K562 (cell line): ENCODE measurements around the gene ABCA4. TPM values are rescaled to one million over a fixed set of nuclear protein-coding genes. Genes with fewer than 3 reads are reported as not detected.

Experiments used
- ATAC-seq: fragments of 200-7000 bp; cut with Tn5 transposase; 3 replicates; pipeline ENCODE4 v1.9.1; 2020; ENCODE audit warnings: moderate library complexity
- BruUV-seq: library from RNA; stranded (reverse); fragments of 400-500 nt; replicated peaks from 2 replicates; lab custom pipeline; 2021; lab: Mats Ljungman, UMichigan
- CTCF ChIA-PET: fragments of 300-600 bp; formaldehyde crosslinking; extraction: SDS; loops from one replicate; lab custom pipeline; 2021; ENCODE audit warnings: low intra/inter-chr PET ratio; lab: Yijun Ruan, JAX
- POLR2A ChIA-PET: fragments of 300-600, 350-650 bp; sonication (Branson Sonifier 250); formaldehyde crosslinking; extraction: SDS; loops from one replicate; lab custom pipeline; 2021; ENCODE audit warnings: antibody characterized with exemption, inconsistent platforms; lab: Yijun Ruan, JAX
- DNase-seq, 4 experiments: peaks; one replicate each; pipeline versions ENCODE4 v3.0.0 to v3.0.0-alpha.2; 2011 to 2018; ENCODE audit warnings: low spot score in 3 of 4, mixed read lengths in 3 of 4; ENCODE audit errors: extremely low read depth in 1 of 4
- FAIRE-seq: peaks from 2 replicates; lab custom pipeline; 2011; peaks lifted over from hg19 to GRCh38; lab: Jason Lieb, UNC
- H2AFZ ChIP-seq: 2 replicates; pipeline ENCODE4 v1.6.0; 2011; ENCODE audit warnings: low read depth, low read length, control low read depth, inconsistent platforms
- H3K27ac ChIP-seq: fragments of 200-600 bp; 3 replicates; pipeline ENCODE4 v1.8.0; 2011; ENCODE audit warnings: low read depth, mild to moderate bottlenecking, control low read depth, inconsistent platforms, low read length, moderate library complexity, mixed read lengths; ENCODE audit errors: extremely low read depth
- H3K27me3 ChIP-seq, 2 experiments: fragments of 300-600 bp in 1 of 2; 2 replicates in 1 of 2; 3 replicates in 1 of 2; pipeline versions ENCODE4 v1.6.0 to v1.8.0; 2011; ENCODE audit warnings: inconsistent platforms in 2 of 2, low read length in 2 of 2, mild to moderate bottlenecking in 1 of 2, mixed read lengths in 1 of 2, moderate library complexity in 1 of 2; ENCODE audit not compliant: control insufficient read depth in 2 of 2, insufficient read depth in 2 of 2
- H3K36me3 ChIP-seq: fragments of 300-600 bp; 3 replicates; pipeline ENCODE4 v1.8.0; 2011; ENCODE audit warnings: mild to moderate bottlenecking, low read length, inconsistent platforms; ENCODE audit not compliant: control insufficient read depth, insufficient read depth
- H3K4me1 ChIP-seq, 2 experiments: fragments of 200-600 bp in 1 of 2; replicated peaks in 1 of 2; 2 replicates in 1 of 2; 3 replicates in 1 of 2; pipeline versions ENCODE4 v1.5.1 to v1.8.0; 2011; ENCODE audit warnings: inconsistent platforms in 2 of 2, low read length in 2 of 2, mild to moderate bottlenecking in 1 of 2, mixed read lengths in 1 of 2, moderate library complexity in 1 of 2; ENCODE audit not compliant: control insufficient read depth in 2 of 2, insufficient read depth in 2 of 2
- H3K4me2 ChIP-seq: 2 replicates; pipeline ENCODE4 v1.6.1; 2011; ENCODE audit warnings: low read length, control low read depth, inconsistent platforms, mixed read lengths; ENCODE audit not compliant: insufficient read depth
- H3K4me3 ChIP-seq: fragments of 200-600 bp; sonication (generic), shearing (Covaris generic); 2 replicates; pipeline ENCODE4 v1.5.1; 2016; ENCODE audit warnings: control low read depth, inconsistent platforms
- H3K79me2 ChIP-seq: fragments of 200-600 bp; 3 replicates; pipeline ENCODE4 v1.8.0; 2011; ENCODE audit warnings: low read length, inconsistent platforms; ENCODE audit not compliant: control insufficient read depth, insufficient read depth
- H3K9ac ChIP-seq, 2 experiments: 2 replicates each; pipeline versions ENCODE4 v1.6.0 to v1.6.1; 2011; ENCODE audit warnings: low read depth in 2 of 2, low read length in 2 of 2, control low read depth in 1 of 2, inconsistent platforms in 1 of 2, mild to moderate bottlenecking in 1 of 2, mixed read lengths in 1 of 2; ENCODE audit not compliant: insufficient read depth in 1 of 2
- H3K9me1 ChIP-seq: one replicate; pipeline ENCODE4 v1.6.0; 2011; ENCODE audit warnings: inconsistent platforms, mild to moderate bottlenecking, low read length, moderate library complexity; ENCODE audit not compliant: control insufficient read depth, insufficient read depth
- H3K9me3 ChIP-seq: replicated peaks from 2 replicates; pipeline ENCODE4 v1.5.1; 2011; ENCODE audit warnings: low read depth, low read length, inconsistent platforms; ENCODE audit not compliant: control insufficient read depth, insufficient read depth
- H4K20me1 ChIP-seq: replicated peaks from 2 replicates; pipeline ENCODE4 v1.6.1; 2011; ENCODE audit warnings: low read length, inconsistent platforms, mixed read lengths; ENCODE audit not compliant: control insufficient read depth, insufficient read depth
- FOSL1 ChIP-seq: fragments of 200-800 bp; sonication (Bioruptor generic); conservative IDR thresholded peaks from 2 replicates; pipeline ENCODE4 v1.6.1; 2016; ENCODE audit warnings: missing genetic modification characterization, missing compliant biosample characterization
- KAT8 ChIP-seq: fragments of 450-650 bp; IDR thresholded peaks from 2 replicates; pipeline ENCODE4 v1.6.1; 2016; ENCODE audit warnings: low read depth, mild to moderate bottlenecking
- PTBP1 ChIP-seq: fragments of 200-400 bp; formaldehyde crosslinking; IDR thresholded peaks from 2 replicates; pipeline ENCODE4 v1.6.1; 2017; ENCODE audit warnings: low read depth, low read length
- ZNF12 ChIP-seq: sonication (generic); formaldehyde crosslinking; IDR thresholded peaks from 2 replicates; pipeline ENCODE4 v1.4.0; 2020; ENCODE audit warnings: mild to moderate bottlenecking, missing genetic modification reagents
- WGBS: fragments of 100-300 bp; shearing (Covaris generic); methylation state at CpG from one replicate; pipeline ENCODE4 v1.1.6; 2016; ENCODE audit warnings: low coverage, mixed read lengths; ENCODE audit not compliant: insufficient coverage; ENCODE audit errors: missing lambda C conversion rate; 5-methylcytosine and 5-hydroxymethylcytosine counted together
- in situ Hi-C: fragments of 300-500 bp; cut with MboI; formaldehyde crosslinking; loops from 4 replicates; pipeline ENCODE4 v1.15.0; 2018; ENCODE audit warnings: inconsistent platforms, mixed read lengths
- intact Hi-C: fragments of 100-400 bp; cut with micrococcal nuclease; formaldehyde crosslinking; loops from 2 replicates; pipeline ENCODE4 v1.14.2; 2022
- polyA plus RNA-seq, 8 experiments: library from polyadenylated mRNA; depleted of rRNA in 4 of 8; stranded (reverse) in 5 of 8; unstranded in 3 of 8; fragments of >200 nt; fragmentation: Nextera tagmentation in 2 of 8; fragmentation: Illumina TruSeq in 1 of 8; extraction: Ambion mirVana in 2 of 8; extraction: Trizol in 1 of 8; gene quantifications; 2 replicates each; pipeline versions ENCODE4 v1.2.1 to v1.2.3, GENCODE V29; 2011 to 2014; ENCODE audit warnings: inconsistent platforms in 1 of 8, missing spikeins in 1 of 8
- total RNA-seq, 7 experiments: library from RNA; depleted of rRNA in 6 of 7; stranded (reverse); fragments of >200 nt in 6 of 7; fragmentation: Illumina TruSeq in 2 of 7; extraction: Trizol in 2 of 7; gene quantifications; 2 replicates each; pipeline versions ENCODE4 v1.2.1 to v1.2.3, GENCODE V29; 2011 to 2021; ENCODE audit warnings: low replicate concordance in 1 of 7
- TF ChIP-seq, protein P1 (sequence below), 2 experiments: fragments of 450-650 bp in 1 of 2; sonication (generic) in 1 of 2; formaldehyde crosslinking in 1 of 2; IDR thresholded peaks in 1 of 2; conservative IDR thresholded peaks in 1 of 2; 2 replicates each; pipeline versions ENCODE4 v1.6.1 to v1.8.1; 2016 to 2023; ENCODE audit warnings: mild to moderate bottlenecking in 2 of 2, moderate library complexity in 2 of 2, inconsistent platforms in 1 of 2, missing genetic modification reagents in 1 of 2

The ABCA4 gene
- total and polyA plus RNA-seq, 9 of the 15 experiments (the other 6 are each of a cell fraction or from before 2014, with no cell fraction given) = 0.01 to 0.04 TPM; not detected in 7

DNA sequence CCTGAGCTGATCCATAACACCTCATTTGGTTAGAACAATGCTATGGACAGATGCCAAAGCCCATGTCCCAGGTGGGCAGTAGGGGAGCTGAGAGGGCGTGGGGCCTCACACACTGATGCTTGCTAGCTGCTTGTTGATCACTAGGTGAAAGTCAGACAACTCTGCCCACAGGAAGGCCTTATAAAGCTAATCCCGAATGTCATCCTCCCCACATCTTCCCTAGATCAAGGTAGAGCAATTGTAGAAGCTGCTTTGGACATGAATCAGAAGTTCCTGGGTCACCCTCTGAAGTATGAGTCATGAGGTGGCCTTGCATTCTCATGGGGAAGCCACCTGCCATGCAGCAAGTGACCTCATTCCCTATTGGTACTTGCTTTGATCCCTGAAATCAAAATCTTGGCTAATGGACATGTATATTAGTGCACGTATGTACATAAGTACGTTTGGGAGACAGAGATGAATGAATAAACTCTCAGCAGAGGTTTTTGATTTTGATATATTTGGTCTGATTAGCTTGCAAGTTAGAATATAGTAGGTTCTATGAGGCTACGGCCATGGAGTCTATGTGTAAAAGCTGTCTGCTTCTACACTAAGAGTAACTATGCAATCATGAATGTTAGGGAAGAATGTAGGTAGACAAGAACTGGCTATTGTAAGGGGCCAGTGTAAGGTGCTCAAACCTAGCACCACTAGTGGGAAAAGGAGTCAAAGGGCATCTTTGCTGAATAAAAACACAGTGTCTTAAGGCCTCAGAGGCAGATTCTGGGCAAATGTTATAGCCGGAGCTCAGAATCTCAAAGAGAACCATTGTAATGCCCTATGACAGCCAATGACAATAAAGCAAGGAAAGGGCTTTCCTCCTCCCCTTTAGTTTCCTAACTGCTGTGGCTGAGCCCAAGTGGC, 52.6 kb downstream of the ABCA4 start:
- in situ Hi-C loops (loop anchor here (10.0 kb wide), 2 partner anchors 406 to 736 kb away; no protein-coding TSS in a partner anchor), intact Hi-C loops (no loop called here)
- 3% methylated on average over 6 of the region's 6 CpGs for WGBS
- Histone ChIP-seq H3K27me3 (peaks cover 3 to 35% of the 10 kb centered on the region in 2 experiments; a peak in 4 of 5 replicates), H3K9me1 (no peaks in the 10 kb centered on the region), H2AFZ (no peak overlapping the region), H3K36me3 (no peaks in the 10 kb centered on the region), H3K9me3 (no peaks in the 10 kb centered on the region), H3K4me1 (no peaks in the 10 kb centered on the region), H3K4me2 (no peak overlapping the region), H4K20me1 (no peaks in the 10 kb centered on the region), H3K4me3 (no peak overlapping the region), H3K27ac (no peak overlapping the region), H3K9ac (no peak overlapping the region), H3K79me2 (no peaks in the 10 kb centered on the region)
- DNase-seq (no peak), FAIRE-seq (no peak), ATAC-seq (no peak)
- TF ChIP-seq FOSL1 (0 out of 2 replicates have a peak, but pooled peaks have one; percentile 33), KAT8 (no peak), PTBP1 (no peak), ZNF12 (CRISPR knock-in tag) (no peak)
- TF ChIP-seq, protein P1, sequence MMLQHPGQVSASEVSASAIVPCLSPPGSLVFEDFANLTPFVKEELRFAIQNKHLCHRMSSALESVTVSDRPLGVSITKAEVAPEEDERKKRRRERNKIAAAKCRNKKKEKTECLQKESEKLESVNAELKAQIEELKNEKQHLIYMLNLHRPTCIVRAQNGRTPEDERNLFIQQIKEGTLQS (IDR thresholded peaks at IDR 0.05) = peak; percentile 17; the same call in 1 of the 2 replicates
- TF ChIP-seq, protein P1 (CRISPR knock-in tag; conservative IDR thresholded peaks at IDR 0.05) = no peak
- no TSS peak for BruUV-seq
- CTCF ChIA-PET = no interaction called here
- POLR2A ChIA-PET = no interaction called here
